Transverse colon (tissue), 4 donors: ENCODE results near the gene NUDT22. TPM values are rescaled to one million over a fixed set of nuclear protein-coding genes. Genes with fewer than 3 reads are reported as not detected.

Experiments
- DNase-seq: peaks from one replicate; pipeline ENCODE4 v3.0.0-alpha.2; 2019
- H3K27ac ChIP-seq, 4 donors: fragments of 200-600 bp; sonication (generic); 2 replicates each; pipeline ENCODE4 v1.5.1; 2016 to 2018; ENCODE audit warnings: inconsistent platforms in 4 of 4
- H3K27me3 ChIP-seq: fragments of 200-600 bp; sonication (generic); 2 replicates; pipeline ENCODE4 v1.5.1; 2017; ENCODE audit warnings: inconsistent platforms
- H3K36me3 ChIP-seq, 4 donors: fragments of 200-600 bp; sonication (generic); 2 replicates each; pipeline ENCODE4 v1.5.1; 2017 to 2019; ENCODE audit warnings: inconsistent platforms in 4 of 4
- H3K4me1 ChIP-seq, 4 donors: fragments of 200-600 bp; sonication (generic); 2 replicates each; pipeline ENCODE4 v1.5.1; 2017 to 2020; ENCODE audit warnings: inconsistent platforms in 4 of 4
- H3K4me3 ChIP-seq, 4 donors: fragments of 200-600 bp; sonication (generic); 1 replicate in 1 of 4; 2 replicates in 3 of 4; pipeline versions ENCODE4 v1.5.1 to v1.6.1; 2017 to 2019; ENCODE audit warnings: inconsistent platforms in 4 of 4
- H3K9me3 ChIP-seq, 2 donors: fragments of 200-600 bp; sonication (generic); 2 replicates each; pipeline ENCODE4 v1.5.1; 2017 to 2019; ENCODE audit warnings: inconsistent platforms in 2 of 2
- CTCF ChIP-seq, 5 experiments: fragments of 200-600 bp in 3 of 5; fragments of 450-650 bp in 2 of 5; sonication (generic) in 3 of 5; IDR thresholded peaks; 1 replicate in 2 of 5; 2 replicates in 3 of 5; pipeline ENCODE4 v1.5.1; 2016 to 2017; ENCODE audit warnings: antibody characterized with exemption in 5 of 5, inconsistent platforms in 3 of 5, mild to moderate bottlenecking in 2 of 5, moderate library complexity in 1 of 5
- EP300 ChIP-seq: sonication (generic); formaldehyde crosslinking; IDR thresholded peaks from one replicate; pipeline ENCODE4 v1.6.1; 2017; ENCODE audit warnings: antibody characterized with exemption, low read depth
- POLR2A ChIP-seq: fragments of 450-650 bp; IDR thresholded peaks from one replicate; pipeline ENCODE4 v1.6.1; 2016; ENCODE audit warnings: antibody characterized with exemption, mild to moderate bottlenecking, moderate library complexity
- POLR2AphosphoS5 ChIP-seq, 3 donors: sonication (generic); formaldehyde crosslinking; IDR thresholded peaks; one replicate each; pipeline ENCODE4 v1.6.1; 2016; ENCODE audit warnings: antibody characterized with exemption in 3 of 3
- WGBS, 2 donors: methylation state at CpG; one replicate each; pipeline ENCODE4 v1.1.5; 2018; ENCODE audit warnings: low coverage in 1 of 2; 5-methylcytosine and 5-hydroxymethylcytosine counted together
- in situ Hi-C, 4 donors: fragments of 200-750 bp; cut with MboI; loops; one replicate each; pipeline versions ENCODE4 v1.15.0 to v1.15.1; 2017; ENCODE audit warnings: low sequenced_read_pairs in 3 of 4, low pct_ligation_motif_present in 1 of 4, low pct_unique_long_range_greater_than_20kb in 1 of 4
- intact Hi-C: fragments of 100-400 bp; cut with DNase I; formaldehyde crosslinking; loops from one replicate; pipeline ENCODE4 v1.15.1; 2023; ENCODE audit warnings: low total_unique reads
- total RNA-seq, 4 donors: library from RNA; depleted of rRNA; stranded (reverse); fragments of >200 nt; gene quantifications; one replicate each; pipeline ENCODE4 v1.1.0, GENCODE V29; 2016

NUDT22 gene
- total RNA-seq, 4 donors from 2014 or later = 84.0 to 215 (median 127) TPM

- TF ChIP-seq EP300 (no peak), POLR2AphosphoS5 (IDR thresholded peaks at IDR 0.05) (no peak), POLR2A (no peak), CTCF (IDR thresholded peaks at IDR 0.05) (no peak)
- Histone ChIP-seq H3K27me3 (no peaks in the 10 kb centered on the region), H3K27ac (no peak overlapping the region), H3K36me3 (no peaks in the 10 kb centered on the region), H3K4me1 (peaks cover 7 to 33% (median 28%) of the 10 kb centered on the region in 4 donors), H3K9me3 (no peaks in the 10 kb centered on the region), H3K4me3 (no peak overlapping the region)
- intact Hi-C loops = no loop called here
- DNase-seq = no peak
- WGBS, 2 donors = 88 to 100% methylated on average over 3 to 8 of the region's 8 CpGs
- in situ Hi-C loops = loop anchor here in 1 of 4 donors (10.0 kb wide), 1 partner anchor 85 kb away; the partner anchor contains the start of gene KCNK4
Observed at GRCh38 chr11:64209563-64209843, 16.6 kb upstream of the NUDT22 start.

- TF ChIP-seq POLR2A (no peak), CTCF (IDR thresholded peaks at IDR 0.05) (no peak), POLR2AphosphoS5 (IDR thresholded peaks at IDR 0.05) (no peak)
- Histone ChIP-seq H3K27me3 (no peaks in the 10 kb centered on the region), H3K4me1 (peaks cover 7 to 23% (median 19%) of the 10 kb centered on the region in 4 donors), H3K4me3 (no peak overlapping the region), H3K9me3 (no peaks in the 10 kb centered on the region), H3K36me3 (peaks cover 0 to 4% (median 0%) of the 10 kb centered on the region in 4 donors), H3K27ac (no peak overlapping the region)
- WGBS, 2 donors = 93% methylated on average over 24 of the region's 24 CpGs; no CpG with 5 or more reads in 1 of the 2 donors
- no peak for DNase-seq
- in situ Hi-C loops (no loop called here), intact Hi-C loops (no loop called here)
Observed at GRCh38 chr11:64210301-64211020, 15.6 kb upstream of the NUDT22 start.

- H3K36me3 ChIP-seq = peaks cover 0 to 5% (median 0%) of the 10 kb centered on the region in 4 donors
- H3K9me3 ChIP-seq = no peaks in the 10 kb centered on the region
- peaks cover 0 to 16% (median 11%) of the 10 kb centered on the region in 4 donors for H3K4me1 ChIP-seq
- no peak for DNase-seq
- TF ChIP-seq POLR2AphosphoS5 (IDR thresholded peaks at IDR 0.05) = no peak
- TF ChIP-seq CTCF (IDR thresholded peaks at IDR 0.05) = no peak
- no peak for TF ChIP-seq POLR2A
- TF ChIP-seq EP300 = no peak
- WGBS, 2 donors = 83 to 100% methylated on average over 1 to 27 of the region's 30 CpGs
- no peak overlapping the region for H3K27ac ChIP-seq
- H3K27me3 ChIP-seq = no peaks in the 10 kb centered on the region
- H3K4me3 ChIP-seq = no peak overlapping the region
- in situ Hi-C loops (no loop called here), intact Hi-C loops (no loop called here)
Observed at GRCh38 chr11:64211181-64211872, 14.7 kb upstream of the NUDT22 start.

GRCh38 chr11:64216879-64217278 is 9.2 kb upstream of the NUDT22 start:
- Histone ChIP-seq H3K4me3 (no peak overlapping the region), H3K27ac (no peak overlapping the region), H3K4me1 (no peaks in the 10 kb centered on the region), H3K27me3 (no peaks in the 10 kb centered on the region), H3K36me3 (peaks cover 0 to 5% (median 0%) of the 10 kb centered on the region in 4 donors), H3K9me3 (no peaks in the 10 kb centered on the region)
- intact Hi-C loops = no loop called here
- DNase-seq = no peak
- TF ChIP-seq POLR2A (no peak), POLR2AphosphoS5 (IDR thresholded peaks at IDR 0.05) (no peak), CTCF (IDR thresholded peaks at IDR 0.05) (no peak), EP300 (no peak)
- WGBS, 2 donors = 84 to 89% methylated on average over 1 to 6 of the region's 6 CpGs
- in situ Hi-C loops = no loop called here
